ENCODE results near the gene TMPO. TPM values are rescaled to one million over a fixed set of nuclear protein-coding genes. Genes with fewer than 3 reads are reported as not detected.

The TMPO gene
- total and polyA plus RNA-seq, 2 donors from 2014 or later: 13.9 to 55.5 TPM

GRCh38 chr12:98580695-98581094 lies 65.3 kb downstream of the TMPO start:
- Histone ChIP-seq H3K4me3 (ENCODE audit: low read length in 3 of 3) (no peak overlapping the region), H3K27ac (ENCODE audit: low read depth in 2 of 2, low read length in 2 of 2) (no peak overlapping the region), H3K36me3 (ENCODE audit: control insufficient read depth in 2 of 3, insufficient read depth in 3 of 3, low read length in 3 of 3) (no peaks in the 10 kb centered on the region), H3K27me3 (ENCODE audit: control insufficient read depth, insufficient read depth, low read length) (no peaks in the 10 kb centered on the region), H3K9me3 (ENCODE audit: control insufficient read depth in 2 of 3, insufficient read depth in 1 of 3, low read length in 3 of 3) (no peaks in the 10 kb centered on the region), H3K4me1 (ENCODE audit: control insufficient read depth in 2 of 3, insufficient read depth in 2 of 3, low read depth in 1 of 3, low read length in 3 of 3) (no peaks in the 10 kb centered on the region), H3K9ac (ENCODE audit: low read length in 3 of 3) (no peak overlapping the region)
- intact Hi-C loops (cut with DNase I): no loop called here
- TF ChIP-seq, protein P1, sequence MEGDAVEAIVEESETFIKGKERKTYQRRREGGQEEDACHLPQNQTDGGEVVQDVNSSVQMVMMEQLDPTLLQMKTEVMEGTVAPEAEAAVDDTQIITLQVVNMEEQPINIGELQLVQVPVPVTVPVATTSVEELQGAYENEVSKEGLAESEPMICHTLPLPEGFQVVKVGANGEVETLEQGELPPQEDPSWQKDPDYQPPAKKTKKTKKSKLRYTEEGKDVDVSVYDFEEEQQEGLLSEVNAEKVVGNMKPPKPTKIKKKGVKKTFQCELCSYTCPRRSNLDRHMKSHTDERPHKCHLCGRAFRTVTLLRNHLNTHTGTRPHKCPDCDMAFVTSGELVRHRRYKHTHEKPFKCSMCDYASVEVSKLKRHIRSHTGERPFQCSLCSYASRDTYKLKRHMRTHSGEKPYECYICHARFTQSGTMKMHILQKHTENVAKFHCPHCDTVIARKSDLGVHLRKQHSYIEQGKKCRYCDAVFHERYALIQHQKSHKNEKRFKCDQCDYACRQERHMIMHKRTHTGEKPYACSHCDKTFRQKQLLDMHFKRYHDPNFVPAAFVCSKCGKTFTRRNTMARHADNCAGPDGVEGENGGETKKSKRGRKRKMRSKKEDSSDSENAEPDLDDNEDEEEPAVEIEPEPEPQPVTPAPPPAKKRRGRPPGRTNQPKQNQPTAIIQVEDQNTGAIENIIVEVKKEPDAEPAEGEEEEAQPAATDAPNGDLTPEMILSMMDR (IDR thresholded peaks at IDR 0.05; ENCODE audit: borderline replicate concordance, extremely low read depth, insufficient read depth): no peak
- DNase-seq: no peak
- no peak for FAIRE-seq

GRCh38 chr12:98581101-98581500 lies 65.7 kb downstream of the TMPO start:
- Histone ChIP-seq H3K36me3 (ENCODE audit: control insufficient read depth in 2 of 3, insufficient read depth in 3 of 3, low read length in 3 of 3) (no peaks in the 10 kb centered on the region), H3K9me3 (ENCODE audit: control insufficient read depth in 2 of 3, insufficient read depth in 1 of 3, low read length in 3 of 3) (no peaks in the 10 kb centered on the region), H3K4me3 (ENCODE audit: low read length in 3 of 3) (no peak overlapping the region), H3K9ac (ENCODE audit: low read length in 3 of 3) (no peak overlapping the region), H3K4me1 (ENCODE audit: control insufficient read depth in 2 of 3, insufficient read depth in 2 of 3, low read depth in 1 of 3, low read length in 3 of 3) (no peaks in the 10 kb centered on the region), H3K27ac (ENCODE audit: low read depth in 2 of 2, low read length in 2 of 2) (no peak overlapping the region), H3K27me3 (ENCODE audit: control insufficient read depth, insufficient read depth, low read length) (no peaks in the 10 kb centered on the region)
- DNase-seq: no peak
- intact Hi-C loops (cut with DNase I): no loop called here
- TF ChIP-seq, protein P1 (IDR thresholded peaks at IDR 0.05; ENCODE audit: borderline replicate concordance, extremely low read depth, insufficient read depth): no peak
- no peak for FAIRE-seq

GRCh38 chr12:98582093-98582492 lies 66.7 kb downstream of the TMPO start:
- intact Hi-C loops (cut with DNase I): no loop called here
- Histone ChIP-seq H3K36me3 (ENCODE audit: control insufficient read depth in 2 of 3, insufficient read depth in 3 of 3, low read length in 3 of 3) (no peaks in the 10 kb centered on the region), H3K27ac (ENCODE audit: low read depth in 2 of 2, low read length in 2 of 2) (no peak overlapping the region), H3K27me3 (ENCODE audit: control insufficient read depth, insufficient read depth, low read length) (no peaks in the 10 kb centered on the region), H3K9me3 (ENCODE audit: control insufficient read depth in 2 of 3, insufficient read depth in 1 of 3, low read length in 3 of 3) (no peaks in the 10 kb centered on the region), H3K4me3 (ENCODE audit: low read length in 3 of 3) (no peak overlapping the region), H3K4me1 (ENCODE audit: control insufficient read depth in 2 of 3, insufficient read depth in 2 of 3, low read depth in 1 of 3, low read length in 3 of 3) (no peaks in the 10 kb centered on the region), H3K9ac (ENCODE audit: low read length in 3 of 3) (no peak overlapping the region)
- TF ChIP-seq, protein P1 (IDR thresholded peaks at IDR 0.05; ENCODE audit: borderline replicate concordance, extremely low read depth, insufficient read depth): no peak
- DNase-seq (no peak), FAIRE-seq (no peak)

GRCh38 chr12:98587084-98587483 lies 71.7 kb downstream of the TMPO start:
- H3K27me3 ChIP-seq (ENCODE audit: control insufficient read depth, insufficient read depth, low read length): no peaks in the 10 kb centered on the region
- no peaks in the 10 kb centered on the region for H3K4me1 ChIP-seq (ENCODE audit: control insufficient read depth in 2 of 3, insufficient read depth in 2 of 3, low read depth in 1 of 3, low read length in 3 of 3)
- H3K27ac ChIP-seq (ENCODE audit: low read depth in 2 of 2, low read length in 2 of 2): no peak overlapping the region
- H3K36me3 ChIP-seq (ENCODE audit: control insufficient read depth in 2 of 3, insufficient read depth in 3 of 3, low read length in 3 of 3): no peaks in the 10 kb centered on the region
- intact Hi-C loops (cut with DNase I): no loop called here
- TF ChIP-seq, protein P1 (IDR thresholded peaks at IDR 0.05; ENCODE audit: borderline replicate concordance, extremely low read depth, insufficient read depth): no peak
- H3K4me3 ChIP-seq (ENCODE audit: low read length in 3 of 3): no peak overlapping the region
- no peak overlapping the region for H3K9ac ChIP-seq (ENCODE audit: low read length in 3 of 3)
- DNase-seq (no peak), FAIRE-seq (no peak)
- no peaks in the 10 kb centered on the region for H3K9me3 ChIP-seq (ENCODE audit: control insufficient read depth in 2 of 3, insufficient read depth in 1 of 3, low read length in 3 of 3)
